Activated CD4-positive, alpha-beta T cell treated with anti-CD3 and anti-CD28 coated beads for 24 hours (primary cell): ENCODE measurements around the gene KAZN.

Source experiments
- DNase-seq, 2 donors: peaks; one replicate each; pipeline ENCODE4 v3.0.0-alpha.2; 2020; ENCODE audit warnings: low read depth in 2 of 2

The KAZN gene

DNA sequence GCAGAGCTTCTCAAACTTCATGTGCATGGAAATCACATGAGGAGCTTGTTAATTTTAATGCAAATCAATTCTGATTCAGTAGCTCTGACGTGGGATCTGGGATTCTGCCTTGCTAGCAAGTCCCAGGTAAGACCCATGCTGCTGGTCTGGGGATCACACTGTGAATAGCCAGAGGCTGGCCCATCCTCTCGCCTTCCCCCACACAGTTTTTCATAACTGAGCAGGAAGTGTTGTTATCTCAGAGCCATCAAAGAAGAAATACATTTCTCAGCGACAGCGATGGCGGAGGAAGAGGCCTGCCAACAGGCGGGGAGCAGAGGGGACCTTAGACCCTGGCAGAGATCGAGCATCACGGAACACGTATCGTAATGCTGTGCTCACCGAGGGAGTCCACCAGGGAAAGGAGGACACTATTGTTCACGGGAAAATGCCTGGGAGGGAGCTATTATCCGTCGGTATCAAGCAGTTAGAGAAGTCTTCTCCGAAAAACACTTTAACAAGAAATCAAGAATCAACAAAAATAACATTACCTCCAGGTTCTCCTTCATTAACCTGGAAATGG lies 286.2 kb downstream of the KAZN start:
- DNase-seq, result no peak

DNA sequence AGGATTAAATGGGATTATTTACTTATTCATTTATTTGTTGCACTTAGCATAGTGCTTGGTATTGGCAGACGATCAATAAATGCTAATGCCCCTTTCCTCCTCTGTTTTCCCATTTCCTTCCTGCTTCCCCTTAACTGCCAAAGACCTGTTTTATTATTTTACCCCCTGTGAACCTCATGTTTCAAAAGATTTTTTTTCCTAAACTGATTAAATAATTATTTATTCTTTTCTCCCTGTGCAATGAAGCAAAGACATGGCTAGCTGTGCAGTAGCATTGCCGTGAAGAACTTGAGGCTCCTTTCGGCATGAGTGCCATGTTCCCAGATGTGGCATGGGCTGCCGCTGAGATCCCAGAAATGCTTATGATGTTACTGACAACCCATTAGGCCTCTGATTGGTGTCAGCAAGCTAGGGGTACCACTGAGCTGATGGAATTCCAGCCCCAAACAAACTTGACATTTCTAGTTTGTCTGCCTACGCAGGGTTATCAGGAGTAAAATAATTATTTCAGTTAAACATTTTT lies 288.6 kb downstream of the KAZN start:
- no peak for DNase-seq

DNA sequence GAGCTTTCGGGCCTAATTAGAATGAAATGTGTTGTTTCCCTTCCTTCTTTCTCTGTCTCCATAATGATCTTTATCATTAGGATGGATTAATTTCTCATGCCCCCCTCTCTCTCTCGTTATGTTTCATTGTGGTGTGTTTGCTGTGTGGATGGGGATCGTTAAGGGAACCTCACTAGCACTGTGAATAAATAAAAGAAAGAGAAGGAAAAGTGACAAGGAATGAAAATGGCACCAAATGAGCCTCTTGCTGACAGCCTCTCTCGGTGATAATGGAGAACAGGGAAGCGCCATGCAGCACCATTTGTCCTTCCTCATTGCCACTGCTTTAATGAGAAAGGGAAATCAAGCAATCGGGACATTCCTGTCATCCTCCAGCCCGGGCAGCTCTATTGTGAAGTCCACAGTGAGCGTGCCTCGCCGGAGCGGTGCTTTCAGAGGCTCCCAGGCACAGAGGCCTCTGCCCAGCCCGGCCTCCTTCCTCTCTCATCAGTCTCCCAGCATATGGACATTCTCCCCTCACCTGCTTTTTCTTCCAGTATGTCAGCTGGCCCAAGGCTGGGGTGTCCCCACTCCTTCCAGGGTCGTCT lies 289.4 kb downstream of the KAZN start:
- DNase-seq, result no peak

DNA sequence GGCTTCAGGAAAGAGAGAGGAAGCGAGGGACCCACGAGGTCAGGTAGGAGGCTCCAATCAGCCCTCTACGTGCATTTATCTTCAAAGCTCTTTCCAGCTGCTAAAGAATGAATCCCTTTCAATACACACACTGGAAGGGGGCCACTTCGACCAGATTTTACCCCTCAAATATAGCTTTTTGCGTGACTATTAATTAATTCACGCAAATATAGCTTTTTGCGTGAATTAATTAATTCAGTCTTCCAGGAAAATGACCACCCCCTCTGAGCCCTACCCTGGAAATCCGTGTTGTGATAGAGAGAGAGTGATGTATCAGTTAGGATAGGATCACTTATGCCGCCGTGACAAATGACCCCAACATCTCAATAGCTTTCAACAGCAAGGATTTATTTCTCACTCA lies 289.9 kb downstream of the KAZN start:
- DNase-seq, result no peak

DNA sequence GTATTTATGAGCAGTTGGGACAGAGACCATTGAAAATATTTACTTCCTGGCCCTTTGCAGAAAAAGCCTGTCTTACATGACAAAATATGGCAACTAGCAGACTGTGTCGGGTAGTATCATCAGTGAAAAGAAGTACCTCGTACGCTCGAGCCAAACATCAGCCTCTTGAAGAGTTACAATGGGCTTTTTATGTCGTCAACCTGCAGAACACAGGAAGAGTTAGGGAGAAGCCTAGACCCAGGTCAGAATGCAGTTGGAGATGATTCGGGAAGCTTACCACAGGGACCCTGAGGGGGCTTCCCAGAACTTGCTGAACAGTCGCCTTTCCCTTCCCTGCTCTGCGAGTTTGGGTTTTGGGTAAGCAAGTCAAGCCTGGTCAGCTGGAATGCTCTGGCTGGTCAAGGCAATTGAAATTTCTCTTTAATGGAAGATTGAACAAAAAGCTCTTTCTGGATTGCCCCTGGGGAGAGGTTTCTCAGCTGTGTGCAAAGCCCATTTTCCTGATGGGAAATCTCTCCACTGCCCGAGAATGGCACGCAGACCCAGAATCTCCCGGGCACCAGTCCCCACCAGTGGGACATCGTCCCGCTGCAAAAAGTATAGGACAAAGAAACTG lies 291.4 kb downstream of the KAZN start:
- DNase-seq, result no peak

DNA sequence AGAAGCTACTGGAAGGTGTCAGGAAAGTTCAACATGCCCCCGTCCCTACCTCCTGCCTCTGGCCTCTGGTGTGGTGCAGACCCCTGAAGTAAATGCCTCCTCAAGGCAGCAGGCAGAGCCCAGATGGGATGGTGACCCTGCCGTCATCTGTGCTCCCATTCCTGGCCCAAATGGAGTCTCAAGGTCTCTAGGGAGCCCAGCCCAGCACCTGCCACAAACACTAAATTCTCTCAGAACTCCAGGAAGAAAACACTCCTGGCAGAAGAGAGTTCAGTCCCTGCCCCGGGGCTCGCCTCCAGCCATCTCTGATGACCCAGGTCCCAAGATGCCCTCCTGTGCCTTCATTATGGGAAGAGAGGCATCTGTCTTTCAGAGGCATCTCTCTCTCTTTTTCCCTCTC lies 293.5 kb downstream of the KAZN start:
- DNase-seq, result no peak

DNA sequence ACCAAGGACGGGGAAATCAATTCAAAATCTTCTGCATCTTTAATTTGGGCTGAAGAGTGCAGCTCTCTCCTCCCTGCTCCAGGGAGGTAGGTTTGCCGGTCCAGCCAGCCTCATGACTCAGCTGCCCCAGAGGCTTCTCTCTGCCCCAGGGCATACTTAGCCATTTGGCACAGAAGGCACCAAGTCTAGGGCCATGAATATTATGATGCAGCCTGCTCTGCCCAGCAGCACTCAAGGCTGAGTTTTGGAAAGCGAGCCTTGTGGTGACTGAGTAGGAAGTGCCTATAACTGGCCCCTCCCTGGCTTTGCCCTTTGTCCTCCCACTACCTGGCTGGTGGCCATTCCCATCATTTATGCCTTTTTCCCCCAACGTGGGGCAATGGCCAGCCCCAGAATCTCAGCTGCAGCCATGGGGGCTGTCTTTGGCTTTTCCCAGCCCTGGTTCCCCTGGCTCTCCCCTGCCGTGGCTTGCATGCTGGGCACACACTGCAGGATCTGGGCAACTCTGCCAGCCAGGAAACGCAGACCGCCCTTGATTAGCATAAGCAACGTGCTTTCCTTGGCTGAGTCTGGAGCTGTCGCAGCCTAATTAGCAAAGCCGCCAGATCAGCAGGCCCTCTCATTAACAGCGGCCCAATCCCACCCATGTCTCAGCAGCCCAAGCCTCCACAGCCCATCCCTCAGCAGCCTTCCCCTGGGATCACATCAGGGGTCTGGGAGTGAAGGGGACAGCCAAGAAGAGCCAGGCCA lies 296.5 kb downstream of the KAZN start:
- no peak for DNase-seq

DNA sequence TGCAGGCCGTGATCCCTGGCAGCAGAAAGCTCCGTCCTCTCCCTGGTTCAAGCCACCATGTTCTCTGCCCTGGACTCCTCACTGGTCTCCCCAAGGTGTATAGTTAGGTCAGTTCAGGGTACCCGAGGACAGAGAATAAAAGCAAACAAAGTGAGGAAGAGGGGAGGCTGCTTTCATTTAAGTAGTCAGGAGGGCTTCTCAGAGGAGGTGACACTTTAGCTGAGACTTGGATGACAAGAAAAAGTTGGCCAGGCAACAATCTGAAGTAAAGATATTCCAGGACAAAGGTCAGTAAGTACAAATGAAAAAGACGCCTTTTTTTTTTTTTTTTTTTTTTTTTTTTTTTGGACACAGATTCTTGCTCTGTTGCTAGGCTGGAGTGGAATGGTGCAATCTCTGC lies 297.2 kb downstream of the KAZN start:
- no peak for DNase-seq

DNA sequence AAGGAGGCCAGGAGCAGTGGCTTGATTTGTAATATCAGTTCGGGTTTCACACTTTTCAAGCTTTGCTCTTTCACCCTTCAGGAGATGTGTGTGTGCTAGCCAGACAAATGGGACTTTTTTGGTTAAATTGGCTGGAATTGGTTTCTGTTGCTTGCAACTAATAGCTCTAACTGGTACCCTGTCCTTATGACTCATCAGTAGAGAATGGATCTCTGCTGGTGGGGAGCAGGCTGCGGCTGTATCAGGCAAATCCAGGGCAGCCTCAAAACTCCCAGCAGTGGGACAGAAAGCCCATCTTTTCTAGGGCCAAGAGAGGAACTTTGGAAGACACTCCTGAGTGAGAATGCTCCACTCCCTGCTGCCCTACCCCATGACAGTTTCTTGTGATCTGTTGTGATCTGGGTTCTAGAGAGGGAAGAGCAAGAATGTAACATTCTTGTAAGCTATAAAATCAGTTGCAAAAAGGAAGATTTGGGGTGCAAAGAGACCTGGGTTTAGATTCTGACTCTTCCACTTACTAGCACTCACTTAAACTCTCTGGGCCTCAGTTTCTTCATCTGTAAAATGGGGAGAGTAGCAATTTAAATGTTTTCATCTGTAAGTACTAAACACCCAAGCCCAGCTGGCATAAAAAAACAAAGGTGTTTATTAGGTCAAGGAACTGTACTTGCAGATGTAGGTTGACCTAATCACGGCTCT lies 298.0 kb downstream of the KAZN start:
- no peak for DNase-seq

DNA sequence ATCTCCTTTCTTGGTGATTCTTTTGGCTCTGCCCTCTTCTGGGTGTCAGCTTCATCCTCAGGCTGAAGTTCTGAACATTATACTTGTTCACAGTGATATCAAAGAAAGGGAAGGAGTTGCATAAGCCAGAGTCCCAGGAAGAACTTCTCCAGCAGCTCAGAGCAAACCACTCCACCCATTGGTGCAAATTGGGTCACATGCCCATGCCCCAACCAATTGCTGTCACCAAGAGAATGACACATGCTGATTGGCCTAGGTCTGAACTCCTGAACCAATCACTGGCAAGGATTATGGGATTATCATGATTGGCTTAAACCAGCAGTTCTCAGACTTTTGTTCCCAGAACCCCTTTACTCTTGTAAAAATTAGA lies 298.6 kb downstream of the KAZN start:
- DNase-seq, result no peak

DNA sequence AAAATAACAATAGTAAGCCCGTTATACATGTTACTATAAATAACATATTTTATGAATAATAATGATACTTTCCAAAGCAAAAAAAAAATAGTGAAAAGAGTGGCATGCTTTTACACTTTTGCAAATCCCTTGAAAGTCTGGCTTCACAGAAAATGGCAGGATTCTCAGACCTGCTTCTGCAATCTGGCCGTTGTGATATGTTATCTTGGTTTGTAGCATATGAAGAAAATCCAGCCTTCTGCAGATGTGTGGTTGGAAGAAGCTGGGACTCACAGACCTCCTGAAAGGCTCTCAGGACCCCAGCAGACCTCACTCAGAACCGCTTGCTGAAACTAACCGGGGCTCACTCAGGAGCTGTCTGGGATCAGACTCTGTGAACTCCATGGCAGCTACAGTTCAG lies 299.1 kb downstream of the KAZN start:
- no peak for DNase-seq

DNA sequence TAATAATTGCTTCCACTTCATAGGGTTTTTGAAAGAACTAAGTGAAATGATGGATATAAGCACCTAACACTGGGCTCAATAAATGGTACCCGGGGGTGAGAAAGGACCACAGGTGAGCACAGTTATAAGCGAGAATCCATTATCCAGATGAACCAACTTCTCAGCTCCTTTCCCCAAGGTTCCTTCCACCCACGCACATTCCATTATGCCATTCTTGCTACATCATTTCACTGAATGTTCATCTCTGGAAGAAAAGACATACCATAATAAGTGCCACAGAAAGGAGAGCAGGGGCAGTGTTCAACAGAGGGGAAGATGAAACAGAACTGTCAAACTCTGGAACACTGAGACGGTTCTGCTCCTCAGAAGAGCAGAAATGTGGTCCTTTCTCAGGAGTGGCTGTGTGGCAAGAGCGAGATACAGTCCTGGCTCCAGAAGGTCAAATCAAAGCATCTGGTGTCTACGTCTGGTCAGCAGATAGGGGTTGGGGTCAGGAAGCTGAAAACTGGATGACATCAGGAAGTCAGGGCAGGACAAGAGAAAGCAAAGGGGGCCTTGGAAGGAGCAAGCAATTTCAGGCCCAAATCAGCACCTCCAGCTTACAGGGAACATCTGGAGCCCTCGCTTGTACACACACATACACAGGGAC lies 299.6 kb downstream of the KAZN start:
- DNase-seq, result no peak

DNA sequence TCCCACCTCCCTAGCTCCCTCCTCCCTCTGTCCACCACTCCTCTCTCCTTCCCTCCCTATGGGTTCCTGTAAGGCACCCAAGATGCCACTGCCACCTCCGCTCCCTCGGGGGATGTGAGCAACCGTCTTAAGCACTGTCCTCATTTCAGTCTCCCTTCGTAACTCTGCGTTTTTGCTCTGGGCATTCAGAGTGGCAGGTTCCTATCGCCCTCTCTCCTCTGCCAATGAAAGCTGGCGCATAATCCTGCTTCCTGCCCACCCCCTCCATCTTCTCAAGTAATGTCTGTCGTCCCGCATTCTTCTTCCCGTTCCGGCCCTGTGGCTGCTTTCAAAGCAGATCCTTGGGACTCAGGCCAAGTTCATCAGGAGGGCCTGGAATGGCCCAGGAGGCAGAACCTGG lies 301.2 kb downstream of the KAZN start:
- DNase-seq, result no peak

DNA sequence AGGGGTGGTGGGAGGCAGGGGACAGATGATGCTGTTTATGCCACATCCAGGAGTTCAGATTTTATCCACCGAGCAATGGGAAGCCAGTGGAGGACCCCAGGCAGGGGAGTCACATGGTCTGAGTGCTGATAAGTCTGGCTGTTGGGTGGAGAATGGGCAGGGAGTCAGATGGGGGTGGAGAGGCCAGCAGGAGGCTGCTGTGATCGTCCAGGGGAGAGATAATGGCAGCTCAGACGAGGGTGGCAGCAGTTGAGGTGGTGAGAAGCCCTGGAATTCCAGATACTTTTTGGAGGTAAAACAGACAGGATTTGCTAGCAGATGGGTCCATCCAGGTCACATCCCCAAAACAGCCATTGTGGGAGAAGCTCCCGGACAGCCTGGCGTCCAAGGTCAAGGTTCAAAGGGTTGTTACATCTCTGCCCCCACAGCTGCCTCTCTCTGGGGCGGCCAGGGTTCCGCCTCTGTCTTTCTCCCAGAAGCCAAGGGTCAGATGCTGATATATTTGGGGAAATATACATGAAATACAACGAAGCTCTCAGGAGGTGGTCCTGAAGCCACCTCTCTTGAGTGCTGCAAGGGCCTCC lies 303.0 kb downstream of the KAZN start:
- DNase-seq, result no peak

DNA sequence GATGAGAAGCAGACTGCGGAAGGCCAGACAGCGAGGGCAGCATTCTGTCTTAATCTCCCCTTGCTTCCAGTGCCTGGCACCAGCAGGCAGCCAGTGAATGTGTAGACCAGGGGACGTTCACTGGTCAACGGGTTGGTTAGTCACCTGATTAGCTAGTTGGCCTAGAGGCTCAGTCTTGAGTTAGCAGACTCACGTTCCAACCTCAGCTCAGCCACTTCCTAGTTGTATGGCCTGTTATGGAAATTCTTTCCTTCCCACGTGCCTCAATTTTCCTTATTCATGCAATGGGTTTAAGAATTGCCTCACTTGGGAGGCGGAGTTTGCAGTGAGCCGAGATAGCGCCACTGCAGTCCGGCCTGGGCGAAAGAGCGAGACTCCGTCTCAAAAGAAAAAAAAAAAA lies 305.4 kb downstream of the KAZN start:
- DNase-seq, result no peak

DNA sequence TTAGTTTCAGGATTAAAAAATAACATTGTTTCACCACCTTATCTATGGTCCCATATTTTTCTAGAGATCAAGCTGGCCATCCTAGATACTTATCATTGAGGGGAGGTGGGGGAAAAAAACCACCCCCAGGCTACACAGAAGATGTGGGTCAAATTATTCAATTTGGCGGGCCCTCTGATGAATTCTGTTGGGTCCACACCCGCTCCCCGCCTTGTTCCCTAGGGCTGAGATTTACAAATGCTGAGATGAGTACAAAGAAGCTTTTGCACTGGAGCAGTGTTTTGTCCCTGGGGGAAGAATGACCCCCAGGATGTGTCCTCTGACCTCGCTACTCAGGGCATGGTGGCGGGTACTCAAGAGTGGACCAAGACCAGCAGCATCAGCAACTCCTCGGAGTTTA lies 308.2 kb downstream of the KAZN start:
- no peak for DNase-seq

DNA sequence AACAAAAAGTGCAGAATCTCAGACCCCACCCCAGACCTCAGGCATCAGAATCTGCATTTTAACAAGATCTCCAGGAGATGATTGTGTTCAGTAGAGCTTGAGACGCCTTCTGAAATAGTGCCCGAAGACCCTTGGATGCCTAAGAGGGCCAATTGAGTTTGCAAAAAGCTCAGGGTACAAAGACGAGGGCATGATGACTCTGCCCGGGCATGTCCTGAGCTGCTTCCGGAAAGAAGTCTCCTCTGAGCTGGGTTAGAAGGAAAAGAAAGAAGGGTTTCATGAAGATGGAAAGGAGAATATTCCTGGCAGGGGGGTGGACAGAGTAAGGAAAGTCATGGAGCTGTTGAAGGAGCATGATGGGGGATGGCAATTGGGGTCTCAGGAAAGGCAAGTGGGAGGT lies 308.9 kb downstream of the KAZN start:
- no peak for DNase-seq

DNA sequence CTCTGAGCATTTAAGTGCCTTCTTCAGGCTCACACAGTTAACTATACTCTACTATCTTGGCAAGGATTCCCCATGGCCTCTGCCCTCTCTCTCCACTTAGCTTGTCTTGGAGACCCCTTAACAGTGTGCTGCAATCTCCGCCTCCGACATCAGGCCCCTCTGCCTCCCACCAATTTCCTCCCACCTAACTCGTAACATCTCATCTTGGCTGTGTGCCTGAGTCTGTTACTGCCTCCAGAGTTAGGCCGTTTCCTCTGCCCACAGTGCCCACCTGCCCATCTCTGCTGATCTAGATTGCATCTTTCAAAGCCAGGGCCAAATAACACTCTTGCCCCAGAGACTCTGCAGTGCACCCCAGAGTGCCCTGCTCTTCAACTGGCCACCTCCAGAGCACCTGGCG lies 310.8 kb downstream of the KAZN start:
- DNase-seq, result no peak

DNA sequence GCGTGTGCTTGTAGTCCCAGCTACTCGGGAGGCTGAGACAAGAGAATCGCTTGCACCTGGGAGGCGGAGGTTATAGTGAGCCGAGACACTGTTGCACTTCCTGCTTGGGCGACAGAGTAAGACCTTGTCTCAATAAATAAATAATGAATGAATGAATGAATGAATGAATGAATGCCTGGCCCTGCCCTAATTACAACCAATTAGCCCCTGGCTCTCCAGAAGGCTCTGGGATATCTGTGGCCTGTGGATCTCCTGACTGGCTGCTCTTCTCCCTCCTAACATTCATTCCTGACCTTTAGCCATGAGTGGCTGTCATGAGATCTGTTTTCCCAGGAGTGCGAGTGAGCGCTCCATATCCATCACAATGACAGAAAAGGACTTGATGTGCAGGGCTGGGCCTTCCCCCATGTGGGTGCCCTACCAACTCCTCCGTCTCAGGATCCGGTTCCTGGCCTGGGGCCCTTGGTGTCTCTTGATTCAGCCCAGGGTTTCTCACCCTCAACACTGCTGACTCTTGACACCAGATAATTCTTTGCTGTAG lies 311.5 kb downstream of the KAZN start:
- no peak for DNase-seq

DNA sequence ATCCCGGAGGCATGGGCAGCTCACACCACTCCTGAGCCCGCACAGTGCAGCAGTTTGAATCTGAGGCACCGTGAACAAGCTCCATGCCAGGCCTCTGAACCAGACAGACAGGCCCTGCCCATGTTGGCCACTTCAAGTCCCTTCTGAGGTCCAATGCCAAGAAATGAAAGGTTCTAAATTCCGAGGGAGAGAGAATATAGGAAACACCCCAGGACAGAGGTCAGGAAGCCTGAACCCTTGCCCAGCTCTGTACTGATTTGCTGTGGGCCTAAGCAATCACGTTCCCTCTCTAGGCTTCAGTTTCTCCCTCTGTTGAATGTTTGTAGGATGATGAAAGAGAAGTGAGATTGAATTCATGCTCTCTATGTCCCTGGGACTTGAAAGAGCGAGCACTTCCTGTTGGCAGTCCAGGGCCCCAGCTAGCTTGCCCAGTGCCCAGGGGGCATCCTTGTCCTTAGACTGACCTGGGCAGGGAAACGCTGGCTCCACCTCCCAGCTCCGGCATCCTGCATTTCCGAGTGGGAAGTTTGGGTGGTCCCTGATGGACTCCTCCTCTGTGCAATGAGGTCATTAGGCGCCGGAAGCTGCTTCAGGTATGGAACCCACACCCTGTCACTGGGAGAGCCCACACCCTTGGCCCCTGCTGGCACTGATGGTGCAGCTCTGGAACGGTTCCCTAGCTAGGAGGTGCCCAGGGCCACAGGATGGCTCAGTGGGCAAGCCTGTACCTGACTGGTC lies 312.7 kb downstream of the KAZN start:
- DNase-seq, result no peak
